Measurements from ENCODE around the gene RHBDL3.
"Not testable (repeated sequence)": the region's sequence is repeated elsewhere in the genome, so short reads cannot be mapped to it uniquely, and the experiment has no call there.

The RHBDL3 gene

GRCh38 chr17:32265192-32265923, at the start of gene RHBDL3:
TSS of gene RHBDL3 (plus strand) at chr17:32265832. CDS start at chr17:32266190, 358 bp downstream.
- peak; percentile 19 for DNase-seq

- DNase-seq: no peak
These were observed 43.0 kb upstream of the RHBDL3 start for GRCh38 chr17:32222621-32223020.

- DNase-seq: no peak
These were observed 41.9 kb upstream of the RHBDL3 start for GRCh38 chr17:32223703-32224102.

GRCh38 chr17:32226886-32227285, 38.7 kb upstream of the RHBDL3 start:
- no peak for DNase-seq

- DNase-seq: no peak
These were observed 37.7 kb upstream of the RHBDL3 start for GRCh38 chr17:32227910-32228309.

GRCh38 chr17:32235588-32235987, 30.0 kb upstream of the RHBDL3 start:
- no peak for DNase-seq

GRCh38 chr17:32239456-32239855, 26.2 kb upstream of the RHBDL3 start:
- no peak for DNase-seq

GRCh38 chr17:32240750-32241149, 24.9 kb upstream of the RHBDL3 start:
- peak; percentile 39 for DNase-seq

GRCh38 chr17:32241640-32242039, 24.0 kb upstream of the RHBDL3 start:
- no peak for DNase-seq

GRCh38 chr17:32249475-32249874, 16.2 kb upstream of the RHBDL3 start:
- DNase-seq: no peak

GRCh38 chr17:32253117-32253611, 12.5 kb upstream of the RHBDL3 start:
- peak; percentile 68 for DNase-seq

GRCh38 chr17:32256012-32256700, 9.5 kb upstream of the RHBDL3 start:
- DNase-seq: no peak

- no peak for DNase-seq
These were observed 9.0 kb upstream of the RHBDL3 start for GRCh38 chr17:32256701-32257019.

GRCh38 chr17:32258383-32259140, 7.1 kb upstream of the RHBDL3 start:
- DNase-seq: no peak

- no peak for DNase-seq
These were observed 6.0 kb upstream of the RHBDL3 start for GRCh38 chr17:32259586-32259985.

- no peak for DNase-seq
These were observed 4.3 kb upstream of the RHBDL3 start for GRCh38 chr17:32261417-32261736.

GRCh38 chr17:32261936-32262510, 3.6 kb upstream of the RHBDL3 start:
- DNase-seq: no peak

GRCh38 chr17:32263515-32263914, 2.1 kb upstream of the RHBDL3 start:
- not testable (repeated sequence) for DNase-seq

- DNase-seq: no peak
These were observed 1.4 kb upstream of the RHBDL3 start for GRCh38 chr17:32264140-32264799.

GRCh38 chr17:32264823-32265191, 825 bp upstream of the RHBDL3 start:
- no peak for DNase-seq

- DNase-seq: no peak
These were observed 388 bp downstream of the RHBDL3 start for GRCh38 chr17:32266051-32266388.

- DNase-seq: no peak
These were observed 1.0 kb downstream of the RHBDL3 start for GRCh38 chr17:32266389-32267301.
